K562 (cell line): ENCODE measurements around the gene GP1BA. TPM values are rescaled to one million over a fixed set of nuclear protein-coding genes. Genes with fewer than 3 reads are reported as not detected.

Experiments used
- DPF2 ChIP-seq: fragments of 450-650 bp; IDR thresholded peaks from 2 replicates; pipeline ENCODE4 v1.6.1; 2016
- TEAD4 ChIP-seq, 2 experiments: sonication (generic) in 1 of 2; formaldehyde crosslinking in 1 of 2; IDR thresholded peaks; 2 replicates each; pipeline versions ENCODE4 v1.6.1 to v1.8.0; 2012 to 2022; ENCODE audit warnings: borderline replicate concordance in 1 of 2, inconsistent platforms in 1 of 2, low read length in 1 of 2, mild to moderate bottlenecking in 1 of 2, missing genetic modification reagents in 1 of 2
- U2AF1 ChIP-seq: fragments of 200-400 bp; formaldehyde crosslinking; optimal IDR thresholded peaks from 2 replicates; pipeline ENCODE3; 2017; ENCODE audit warnings: mild to moderate bottlenecking, low read depth, low read length, moderate library complexity
- ZBTB40 ChIP-seq, 2 experiments: fragments of 450-650 bp in 1 of 2; sonication (generic) in 1 of 2; formaldehyde crosslinking in 1 of 2; IDR thresholded peaks; 2 replicates each; pipeline versions ENCODE4 v1.7.1 to v1.9.0; 2016 to 2022; ENCODE audit warnings: inconsistent platforms in 1 of 2, mild to moderate bottlenecking in 1 of 2, missing genetic modification reagents in 1 of 2
- ZNF347 ChIP-seq: fragments of 450-650 bp; formaldehyde crosslinking; IDR thresholded peaks from 2 replicates; pipeline ENCODE4 v1.4.0; 2020; ENCODE audit warnings: low read depth, mild to moderate bottlenecking, moderate library complexity
- ZNF398 ChIP-seq: fragments of 250-450 bp; sonication (Bioruptor Pico); IDR thresholded peaks from 2 replicates; pipeline ENCODE4 v1.8.0; 2021; ENCODE audit warnings: moderate library complexity, mild to moderate bottlenecking, inconsistent platforms
- ZNF609 ChIP-seq: sonication (generic); formaldehyde crosslinking; IDR thresholded peaks from 2 replicates; pipeline ENCODE4 v1.8.1; 2023; ENCODE audit warnings: missing genetic modification reagents, mild to moderate bottlenecking, borderline replicate concordance
- polyA plus RNA-seq, 8 experiments: library from polyadenylated mRNA; depleted of rRNA in 4 of 8; stranded (reverse) in 5 of 8; unstranded in 3 of 8; fragments of >200 nt; fragmentation: Nextera tagmentation in 2 of 8; fragmentation: Illumina TruSeq in 1 of 8; extraction: Ambion mirVana in 2 of 8; extraction: Trizol in 1 of 8; gene quantifications; 2 replicates each; pipeline versions ENCODE4 v1.2.1 to v1.2.3, GENCODE V29; 2011 to 2014; ENCODE audit warnings: inconsistent platforms in 1 of 8, missing spikeins in 1 of 8
- total RNA-seq, 7 experiments: library from RNA; depleted of rRNA in 6 of 7; stranded (reverse); fragments of >200 nt in 6 of 7; fragmentation: Illumina TruSeq in 2 of 7; extraction: Trizol in 2 of 7; gene quantifications; 2 replicates each; pipeline versions ENCODE4 v1.2.1 to v1.2.3, GENCODE V29; 2011 to 2021; ENCODE audit warnings: low replicate concordance in 1 of 7

GP1BA gene
- total and polyA plus RNA-seq, 9 of the 15 experiments (the other 6 are each of a cell fraction or from before 2014, with no cell fraction given), result 0.01 TPM; not detected in 8

DNA sequence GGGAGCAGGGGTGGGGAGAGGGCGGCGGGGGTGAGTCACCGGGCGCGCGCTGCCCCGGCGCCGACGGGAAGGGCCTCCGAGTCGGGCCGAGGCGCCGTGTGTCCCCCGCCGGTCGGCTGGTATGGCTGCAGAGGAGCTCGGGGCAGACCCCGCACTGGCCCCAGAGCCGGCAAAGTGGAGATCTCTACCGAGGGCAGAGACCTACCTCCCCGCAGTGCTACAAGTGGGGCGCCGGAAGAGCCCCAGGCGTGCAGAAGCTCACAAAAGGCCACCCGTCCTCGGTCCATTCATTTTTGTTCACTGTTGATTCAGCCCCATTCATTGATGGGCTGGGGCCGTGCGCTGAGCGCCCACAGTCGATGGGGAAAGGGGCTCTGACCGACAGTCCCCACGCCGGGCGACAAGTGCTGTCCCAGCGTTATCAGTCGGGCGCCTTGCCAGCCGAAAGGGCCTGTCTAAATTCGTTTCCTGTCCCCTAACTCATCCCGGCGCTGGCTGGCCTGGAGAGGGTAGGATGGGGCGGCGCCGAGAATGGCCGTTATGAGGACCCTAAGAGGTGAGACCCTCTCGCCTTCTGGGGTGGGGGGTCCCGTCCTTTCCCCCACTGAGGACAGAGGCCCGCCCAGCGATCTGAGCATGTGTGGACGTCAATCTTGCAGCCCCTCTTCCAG, 18.1 kb downstream of the GP1BA start (continued):
- TF ChIP-seq ZBTB40 (IDR thresholded peaks at IDR 0.05), result peak; percentile 9; the same call in 1 of the 2 replicates
- no peak for TF ChIP-seq ZBTB40 (CRISPR knock-in tag; IDR thresholded peaks at IDR 0.05)
- TF ChIP-seq TEAD4 (IDR thresholded peaks at IDR 0.05; ENCODE audit: low read length), result no peak
- no peak for TF ChIP-seq TEAD4 (CRISPR knock-in tag; IDR thresholded peaks at IDR 0.05; ENCODE audit: borderline replicate concordance)
- no peak for TF ChIP-seq ZNF609 (CRISPR knock-in tag)
- no peak for TF ChIP-seq ZNF398 (CRISPR knock-in tag)
- TF ChIP-seq U2AF1, result no peak
- no peak for TF ChIP-seq ZNF347 (CRISPR knock-in tag)
- TF ChIP-seq DPF2, result 0 out of 2 replicates have a peak, but pooled peaks have one; percentile 47
